DOHH2 (cell line): Measurements from ENCODE around the gene ZNF19.

ENCODE experiments used
- H3F3A ChIP-seq: fragments of 200-600 bp; sonication (generic), shearing (Covaris generic); 2 replicates; pipeline ENCODE4 v1.6.0; 2016; ENCODE audit warnings: antibody characterized with exemption, mild to moderate bottlenecking; ENCODE audit not compliant: control insufficient read depth, insufficient read depth
- H3K27ac ChIP-seq: fragments of 200-600 bp; sonication (generic); 2 replicates; pipeline ENCODE4 v1.5.1; 2014; ENCODE audit warnings: low read depth, mild to moderate bottlenecking, low read length, moderate library complexity
- H3K27me3 ChIP-seq: fragments of 200-600 bp; sonication (generic); 2 replicates; pipeline ENCODE4 v1.6.1; 2014; ENCODE audit warnings: mild to moderate bottlenecking, low read length, mixed read lengths; ENCODE audit not compliant: control insufficient read depth
- H3K36me3 ChIP-seq: fragments of 200-600 bp; sonication (generic); 2 replicates; pipeline ENCODE4 v1.6.1; 2014; ENCODE audit warnings: mild to moderate bottlenecking, low read length, moderate library complexity, mixed read lengths; ENCODE audit not compliant: control insufficient read depth
- H3K4me1 ChIP-seq: fragments of 200-600 bp; sonication (generic); 2 replicates; pipeline ENCODE4 v1.6.1; 2014; ENCODE audit warnings: mild to moderate bottlenecking, low read length, mixed read lengths; ENCODE audit not compliant: control insufficient read depth
- H3K4me2 ChIP-seq: fragments of 200-600 bp; sonication (generic); 2 replicates; pipeline ENCODE4 v1.6.0; 2014; ENCODE audit warnings: mild to moderate bottlenecking, low read length, moderate library complexity
- H3K4me3 ChIP-seq: fragments of 200-600 bp; sonication (generic); 2 replicates; pipeline ENCODE4 v1.5.1; 2014; ENCODE audit warnings: mild to moderate bottlenecking, low read length, mixed read lengths
- H3K79me2 ChIP-seq: fragments of 200-600 bp; sonication (generic); 2 replicates; pipeline ENCODE4 v1.6.1; 2014; ENCODE audit warnings: mild to moderate bottlenecking, low read length, mixed read lengths; ENCODE audit not compliant: control insufficient read depth
- H3K9me2 ChIP-seq: fragments of 200-600 bp; sonication (generic); replicated peaks from 2 replicates; pipeline ENCODE4 v1.6.1; 2014; ENCODE audit warnings: mild to moderate bottlenecking, low read length, mixed read lengths; ENCODE audit not compliant: control insufficient read depth
- H3K9me3 ChIP-seq: fragments of 200-600 bp; sonication (generic); 2 replicates; pipeline ENCODE4 v1.6.1; 2014; ENCODE audit warnings: antibody characterized with exemption, low read length, mixed read lengths; ENCODE audit not compliant: control insufficient read depth, insufficient read depth
- H4K20me1 ChIP-seq: fragments of 200-600 bp; sonication (generic); 2 replicates; pipeline ENCODE4 v1.6.0; 2014; ENCODE audit warnings: low read depth, mild to moderate bottlenecking, antibody characterized with exemption, low read length, moderate library complexity; ENCODE audit not compliant: control insufficient read depth, insufficient read depth
- CTCF ChIP-seq: fragments of 200-600 bp; sonication (generic); IDR thresholded peaks from one replicate; pipeline ENCODE4 v1.5.1; 2014; ENCODE audit warnings: antibody characterized with exemption, mild to moderate bottlenecking, low read depth, low read length; ENCODE audit not compliant: poor library complexity, severe bottlenecking
- EZH2phosphoT487 ChIP-seq: fragments of 200-600 bp; sonication (generic); IDR thresholded peaks from 2 replicates; pipeline ENCODE4 v1.6.1; 2017; ENCODE audit warnings: borderline replicate concordance, mild to moderate bottlenecking, antibody characterized with exemption, low read length, moderate library complexity, mixed read lengths

The ZNF19 gene

GRCh38 chr16:71474864-71475263 lies 14.3 kb downstream of the ZNF19 start:
- H3K36me3 ChIP-seq = no peaks in the 10 kb centered on the region
- H3K4me3 ChIP-seq = no peak overlapping the region
- no peaks in the 10 kb centered on the region for H3F3A ChIP-seq
- no peaks in the 10 kb centered on the region for H3K9me3 ChIP-seq
- no peaks in the 10 kb centered on the region for H3K27me3 ChIP-seq
- H3K9me2 ChIP-seq = no peaks in the 10 kb centered on the region
- TF ChIP-seq EZH2phosphoT487 = no peak
- no peak for TF ChIP-seq CTCF
- no peaks in the 10 kb centered on the region for H3K79me2 ChIP-seq
- H4K20me1 ChIP-seq = no peaks in the 10 kb centered on the region
- H3K4me2 ChIP-seq = no peak overlapping the region
- no peak overlapping the region for H3K27ac ChIP-seq
- H3K4me1 ChIP-seq = no peaks in the 10 kb centered on the region

GRCh38 chr16:71473891-71474290 lies 15.2 kb downstream of the ZNF19 start:
- Histone ChIP-seq H3K79me2 (no peaks in the 10 kb centered on the region), H3K9me2 (no peaks in the 10 kb centered on the region), H3F3A (no peaks in the 10 kb centered on the region), H3K27ac (no peak overlapping the region), H3K36me3 (no peaks in the 10 kb centered on the region), H3K4me1 (no peaks in the 10 kb centered on the region), H3K4me3 (no peak overlapping the region), H3K9me3 (no peaks in the 10 kb centered on the region), H3K27me3 (no peaks in the 10 kb centered on the region), H4K20me1 (no peaks in the 10 kb centered on the region), H3K4me2 (no peak overlapping the region)
- TF ChIP-seq EZH2phosphoT487 (no peak), CTCF (no peak)

GRCh38 chr16:71472931-71473330 lies 16.2 kb downstream of the ZNF19 start:
- H3K9me3 ChIP-seq = no peaks in the 10 kb centered on the region
- H3K4me2 ChIP-seq = no peak overlapping the region
- TF ChIP-seq CTCF (no peak), EZH2phosphoT487 (no peak)
- H3K79me2 ChIP-seq = no peaks in the 10 kb centered on the region
- no peaks in the 10 kb centered on the region for H3F3A ChIP-seq
- H3K9me2 ChIP-seq = no peaks in the 10 kb centered on the region
- H3K36me3 ChIP-seq = no peaks in the 10 kb centered on the region
- H3K27ac ChIP-seq = no peak overlapping the region
- H3K4me1 ChIP-seq = no peaks in the 10 kb centered on the region
- H3K4me3 ChIP-seq = no peak overlapping the region
- H3K27me3 ChIP-seq = no peaks in the 10 kb centered on the region
- H4K20me1 ChIP-seq = no peaks in the 10 kb centered on the region

- H3K27ac ChIP-seq = no peak overlapping the region
- no peak overlapping the region for H3K4me3 ChIP-seq
- H3K9me3 ChIP-seq = no peaks in the 10 kb centered on the region
Measured at GRCh38 chr16:71472051-71472450, 17.1 kb downstream of the ZNF19 start.

More at GRCh38 chr16:71472051-71472450, 17.1 kb downstream of the ZNF19 start:
- no peaks in the 10 kb centered on the region for H3K79me2 ChIP-seq
- no peaks in the 10 kb centered on the region for H3K9me2 ChIP-seq
- TF ChIP-seq EZH2phosphoT487 (no peak), CTCF (no peak)
- no peaks in the 10 kb centered on the region for H3K36me3 ChIP-seq
- H4K20me1 ChIP-seq = no peaks in the 10 kb centered on the region
- H3K4me1 ChIP-seq = no peaks in the 10 kb centered on the region
- no peaks in the 10 kb centered on the region for H3F3A ChIP-seq
- no peaks in the 10 kb centered on the region for H3K27me3 ChIP-seq
- no peak overlapping the region for H3K4me2 ChIP-seq
